Stimulated activated CD4-positive, alpha-beta T cell treated with anti-CD3 and anti-CD28 coated beads, TNF-alpha, amount 100 ng/mL, for 1 hour (primary cell): ENCODE data around the gene REV3L.
"Not testable (repeated sequence)": the region's sequence is repeated elsewhere in the genome, so short reads cannot be mapped to it uniquely, and the experiment has no call there.

ENCODE experiments used
- DNase-seq, 3 donors: peaks; one replicate each; pipeline ENCODE4 v3.0.0-alpha.2; 2020; ENCODE audit warnings: low read depth in 3 of 3, low spot score in 1 of 3

The REV3L gene

GRCh38 chr6:111482959-111483735 lies at the start of gene REV3L:
TSS of gene REV3L (minus strand) at chr6:111483218. CDS start at chr6:111482888, 330 bp downstream.
- peak; percentile 71 to 83 (median 74) for DNase-seq

- DNase-seq: no peak
These were observed 48.2 kb upstream of the REV3L start for GRCh38 chr6:111531185-111531584.

- DNase-seq: no peak
These were observed 47.6 kb upstream of the REV3L start for GRCh38 chr6:111530667-111531066.

- no peak for DNase-seq
These were observed 47.2 kb upstream of the REV3L start for GRCh38 chr6:111530218-111530617.

- DNase-seq: no peak
These were observed 44.3 kb upstream of the REV3L start for GRCh38 chr6:111527367-111527766.

- no peak for DNase-seq
These were observed 41.7 kb upstream of the REV3L start for GRCh38 chr6:111524735-111525134.

GRCh38 chr6:111524252-111524651 lies 41.2 kb upstream of the REV3L start:
- DNase-seq: no peak

- no peak for DNase-seq
These were observed 40.6 kb upstream of the REV3L start for GRCh38 chr6:111523484-111524167.

- DNase-seq: no peak
These were observed 39.5 kb upstream of the REV3L start for GRCh38 chr6:111522393-111523020.

GRCh38 chr6:111521497-111522270 lies 38.7 kb upstream of the REV3L start:
- DNase-seq: no peak

- no peak for DNase-seq
These were observed 37.5 kb upstream of the REV3L start for GRCh38 chr6:111520524-111520923.

GRCh38 chr6:111517965-111518364 lies 34.9 kb upstream of the REV3L start:
- DNase-seq: no peak

GRCh38 chr6:111515259-111515658 lies 32.2 kb upstream of the REV3L start:
- DNase-seq: no peak

GRCh38 chr6:111514531-111514930 lies 31.5 kb upstream of the REV3L start:
- DNase-seq: not testable (repeated sequence)

GRCh38 chr6:111507219-111507618 lies 24.2 kb upstream of the REV3L start:
- DNase-seq: not testable (repeated sequence)

- not testable (repeated sequence) for DNase-seq
These were observed 22.5 kb upstream of the REV3L start for GRCh38 chr6:111505498-111505897.

- DNase-seq: no peak
These were observed 20.6 kb upstream of the REV3L start for GRCh38 chr6:111503660-111504059.

GRCh38 chr6:111503194-111503593 lies 20.2 kb upstream of the REV3L start:
- no peak for DNase-seq

GRCh38 chr6:111502154-111502553 lies 19.1 kb upstream of the REV3L start:
- no peak for DNase-seq

- no peak for DNase-seq
These were observed 16.3 kb upstream of the REV3L start for GRCh38 chr6:111499269-111499793.
